HL-60 (cell line): ENCODE data around the gene AKAP6.

Experiments used
- DNase-seq, 2 experiments: peaks; one replicate each; pipeline ENCODE4 v3.0.0-alpha.2; 2010 to 2020; ENCODE audit warnings: low read depth in 1 of 2, low spot score in 1 of 2
- H3K27ac ChIP-seq: fragments of 250-450 bp; sonication (Bioruptor Pico); replicated peaks from 2 replicates; pipeline ENCODE4 v1.5.1; 2020; ENCODE audit warnings: mild to moderate bottlenecking, moderate library complexity
- H3K27me3 ChIP-seq: fragments of 250-450 bp; sonication (Bioruptor Pico); 2 replicates; pipeline ENCODE4 v1.5.1; 2021; ENCODE audit warnings: mild to moderate bottlenecking, moderate library complexity; ENCODE audit not compliant: insufficient read depth, poor library complexity, severe bottlenecking
- H3K4me3 ChIP-seq: replicated peaks from 2 replicates; pipeline ENCODE4 v1.5.1; 2011; ENCODE audit warnings: mild to moderate bottlenecking, control low read depth, low read length; ENCODE audit not compliant: insufficient read depth
- GABPA ChIP-seq: IDR thresholded peaks from 2 replicates; pipeline ENCODE4 v1.6.1; 2012; ENCODE audit warnings: low read depth
- POLR2AphosphoS5 ChIP-seq: IDR thresholded peaks from 2 replicates; pipeline ENCODE4 v1.6.1; 2012; ENCODE audit warnings: low read depth
- SPI1 ChIP-seq: IDR thresholded peaks from 2 replicates; pipeline ENCODE4 v1.6.1; 2012; ENCODE audit warnings: low read depth, mild to moderate bottlenecking, borderline replicate concordance
- TF ChIP-seq, protein P1 (sequence below): IDR thresholded peaks from 2 replicates; pipeline ENCODE4 v1.6.1; 2012; ENCODE audit warnings: low read depth; ENCODE audit not compliant: insufficient replicate concordance
- TF ChIP-seq, protein P2 (sequence below): IDR thresholded peaks from one replicate; pipeline ENCODE4 v1.5.1; 2011; ENCODE audit warnings: low read length, control low read depth, inconsistent platforms; ENCODE audit not compliant: insufficient read depth

Gene AKAP6

DNA sequence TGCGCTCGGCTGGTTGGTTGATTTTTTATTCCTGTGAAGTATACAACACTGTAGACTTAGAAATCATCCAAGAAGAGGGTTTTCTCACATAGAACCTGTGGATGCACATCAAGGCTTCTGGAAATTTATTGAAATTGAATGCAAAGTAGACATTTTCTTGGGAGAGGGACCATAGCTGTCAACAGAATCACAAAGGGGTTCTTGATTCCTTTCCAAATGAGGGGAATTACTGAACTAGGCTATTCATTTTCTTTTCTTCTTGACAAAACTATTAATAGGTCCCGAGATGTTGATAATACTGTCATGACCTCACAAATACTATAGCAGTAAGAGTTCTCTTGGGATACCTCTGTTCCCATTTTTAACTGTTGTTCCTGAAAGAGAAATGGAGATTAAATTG, 73.9 kb downstream of the AKAP6 start:
- H3K27ac ChIP-seq, result no peak overlapping the region
- H3K27me3 ChIP-seq, result no peaks in the 10 kb centered on the region
- H3K4me3 ChIP-seq, result no peak overlapping the region
- no peak for DNase-seq
- TF ChIP-seq POLR2AphosphoS5 (no peak), GABPA (no peak)
- TF ChIP-seq, protein P1, sequence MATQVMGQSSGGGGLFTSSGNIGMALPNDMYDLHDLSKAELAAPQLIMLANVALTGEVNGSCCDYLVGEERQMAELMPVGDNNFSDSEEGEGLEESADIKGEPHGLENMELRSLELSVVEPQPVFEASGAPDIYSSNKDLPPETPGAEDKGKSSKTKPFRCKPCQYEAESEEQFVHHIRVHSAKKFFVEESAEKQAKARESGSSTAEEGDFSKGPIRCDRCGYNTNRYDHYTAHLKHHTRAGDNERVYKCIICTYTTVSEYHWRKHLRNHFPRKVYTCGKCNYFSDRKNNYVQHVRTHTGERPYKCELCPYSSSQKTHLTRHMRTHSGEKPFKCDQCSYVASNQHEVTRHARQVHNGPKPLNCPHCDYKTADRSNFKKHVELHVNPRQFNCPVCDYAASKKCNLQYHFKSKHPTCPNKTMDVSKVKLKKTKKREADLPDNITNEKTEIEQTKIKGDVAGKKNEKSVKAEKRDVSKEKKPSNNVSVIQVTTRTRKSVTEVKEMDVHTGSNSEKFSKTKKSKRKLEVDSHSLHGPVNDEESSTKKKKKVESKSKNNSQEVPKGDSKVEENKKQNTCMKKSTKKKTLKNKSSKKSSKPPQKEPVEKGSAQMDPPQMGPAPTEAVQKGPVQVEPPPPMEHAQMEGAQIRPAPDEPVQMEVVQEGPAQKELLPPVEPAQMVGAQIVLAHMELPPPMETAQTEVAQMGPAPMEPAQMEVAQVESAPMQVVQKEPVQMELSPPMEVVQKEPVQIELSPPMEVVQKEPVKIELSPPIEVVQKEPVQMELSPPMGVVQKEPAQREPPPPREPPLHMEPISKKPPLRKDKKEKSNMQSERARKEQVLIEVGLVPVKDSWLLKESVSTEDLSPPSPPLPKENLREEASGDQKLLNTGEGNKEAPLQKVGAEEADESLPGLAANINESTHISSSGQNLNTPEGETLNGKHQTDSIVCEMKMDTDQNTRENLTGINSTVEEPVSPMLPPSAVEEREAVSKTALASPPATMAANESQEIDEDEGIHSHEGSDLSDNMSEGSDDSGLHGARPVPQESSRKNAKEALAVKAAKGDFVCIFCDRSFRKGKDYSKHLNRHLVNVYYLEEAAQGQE, result no peak
- TF ChIP-seq, protein P2, sequence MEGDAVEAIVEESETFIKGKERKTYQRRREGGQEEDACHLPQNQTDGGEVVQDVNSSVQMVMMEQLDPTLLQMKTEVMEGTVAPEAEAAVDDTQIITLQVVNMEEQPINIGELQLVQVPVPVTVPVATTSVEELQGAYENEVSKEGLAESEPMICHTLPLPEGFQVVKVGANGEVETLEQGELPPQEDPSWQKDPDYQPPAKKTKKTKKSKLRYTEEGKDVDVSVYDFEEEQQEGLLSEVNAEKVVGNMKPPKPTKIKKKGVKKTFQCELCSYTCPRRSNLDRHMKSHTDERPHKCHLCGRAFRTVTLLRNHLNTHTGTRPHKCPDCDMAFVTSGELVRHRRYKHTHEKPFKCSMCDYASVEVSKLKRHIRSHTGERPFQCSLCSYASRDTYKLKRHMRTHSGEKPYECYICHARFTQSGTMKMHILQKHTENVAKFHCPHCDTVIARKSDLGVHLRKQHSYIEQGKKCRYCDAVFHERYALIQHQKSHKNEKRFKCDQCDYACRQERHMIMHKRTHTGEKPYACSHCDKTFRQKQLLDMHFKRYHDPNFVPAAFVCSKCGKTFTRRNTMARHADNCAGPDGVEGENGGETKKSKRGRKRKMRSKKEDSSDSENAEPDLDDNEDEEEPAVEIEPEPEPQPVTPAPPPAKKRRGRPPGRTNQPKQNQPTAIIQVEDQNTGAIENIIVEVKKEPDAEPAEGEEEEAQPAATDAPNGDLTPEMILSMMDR, result no peak

DNA sequence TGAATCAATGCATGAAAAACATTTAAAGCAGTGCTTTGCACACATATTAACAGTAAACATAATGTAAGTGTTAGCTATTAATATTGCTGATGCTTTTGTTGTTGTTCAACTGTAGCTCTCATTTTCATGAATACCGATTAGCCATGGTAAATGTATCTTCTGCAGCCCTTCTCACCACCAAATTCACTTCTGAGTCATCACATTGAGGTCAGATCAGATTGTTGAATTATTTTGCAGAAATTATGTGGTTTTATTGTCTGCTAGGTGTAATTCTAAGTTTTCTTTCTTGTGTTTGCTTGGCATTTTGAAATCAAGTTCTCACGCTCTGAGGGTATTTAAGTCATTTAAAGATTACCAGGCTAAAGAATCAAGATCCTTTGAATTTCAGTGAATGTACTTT, 74.6 kb downstream of the AKAP6 start:
- H3K4me3 ChIP-seq, result no peak overlapping the region
- TF ChIP-seq, protein P2, result no peak
- TF ChIP-seq, protein P1, result no peak
- TF ChIP-seq SPI1, result no peak
- TF ChIP-seq POLR2AphosphoS5, result no peak
- TF ChIP-seq GABPA, result no peak
- no peaks in the 10 kb centered on the region for H3K27me3 ChIP-seq
- H3K27ac ChIP-seq, result no peak overlapping the region
- DNase-seq, result no peak

DNA sequence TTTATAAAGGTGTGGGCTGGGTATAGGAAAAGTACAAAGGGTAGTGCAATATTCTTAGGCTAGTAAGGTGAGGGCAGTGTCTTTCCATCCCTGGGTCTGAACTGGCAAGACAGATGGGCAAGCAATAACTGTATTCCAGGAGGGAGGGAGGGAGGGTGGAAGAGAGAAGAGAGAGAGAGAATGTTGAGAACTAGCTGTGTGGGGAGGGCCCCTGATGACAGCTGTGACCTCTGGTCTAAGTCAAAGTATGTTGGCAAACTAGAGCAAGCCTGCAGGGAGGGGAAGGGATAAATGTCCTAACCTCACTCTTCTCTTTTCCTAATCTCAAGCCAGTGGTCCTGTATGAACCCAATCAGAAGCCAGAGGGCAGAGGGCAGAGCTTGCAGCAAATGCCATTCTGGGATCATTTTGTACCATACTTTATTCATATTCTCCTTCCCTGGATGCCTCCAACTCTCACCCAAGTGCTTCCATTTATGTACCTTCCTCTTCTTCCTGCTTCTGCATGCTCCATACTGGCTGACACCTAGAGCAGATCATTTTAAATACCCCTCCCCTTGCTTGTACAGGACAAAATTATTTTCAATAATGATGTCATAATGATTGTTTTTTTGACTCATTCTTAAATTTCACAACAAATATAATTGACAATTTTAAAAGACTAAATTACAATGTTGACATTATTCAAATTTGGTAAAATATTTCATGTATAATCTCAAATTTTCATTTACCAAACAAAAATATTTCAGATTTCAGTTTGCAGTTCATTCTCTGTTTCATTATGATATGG, 75.9 kb downstream of the AKAP6 start:
- DNase-seq, result no peak

More for the DNA sequence above, 75.9 kb downstream of the AKAP6 start:
- TF ChIP-seq GABPA, result no peak
- TF ChIP-seq, protein P2, result no peak
- TF ChIP-seq, protein P1, result no peak
- TF ChIP-seq POLR2AphosphoS5, result no peak
- no peak for TF ChIP-seq SPI1
- Histone ChIP-seq H3K4me3 (no peak overlapping the region), H3K27ac (no peak overlapping the region), H3K27me3 (no peaks in the 10 kb centered on the region)
